Transverse colon (tissue), 4 donors: ENCODE data around the gene ANGEL1.

Experiments used
- CTCF ChIP-seq, 5 experiments: fragments of 200-600 bp in 3 of 5; fragments of 450-650 bp in 2 of 5; sonication (generic) in 3 of 5; IDR thresholded peaks; 1 replicate in 2 of 5; 2 replicates in 3 of 5; pipeline ENCODE4 v1.5.1; 2016 to 2017; ENCODE audit warnings: antibody characterized with exemption in 5 of 5, inconsistent platforms in 3 of 5, mild to moderate bottlenecking in 2 of 5, moderate library complexity in 1 of 5
- EP300 ChIP-seq: sonication (generic); formaldehyde crosslinking; IDR thresholded peaks from one replicate; pipeline ENCODE4 v1.6.1; 2017; ENCODE audit warnings: antibody characterized with exemption, low read depth
- POLR2A ChIP-seq: fragments of 450-650 bp; IDR thresholded peaks from one replicate; pipeline ENCODE4 v1.6.1; 2016; ENCODE audit warnings: antibody characterized with exemption, mild to moderate bottlenecking, moderate library complexity
- POLR2AphosphoS5 ChIP-seq, 3 donors: sonication (generic); formaldehyde crosslinking; IDR thresholded peaks; one replicate each; pipeline ENCODE4 v1.6.1; 2016; ENCODE audit warnings: antibody characterized with exemption in 3 of 3

GRCh38 chr14:76776428-76777251 lies 36.0 kb downstream of the ANGEL1 start:
- TF ChIP-seq POLR2AphosphoS5 (IDR thresholded peaks at IDR 0.05) (no peak), CTCF (IDR thresholded peaks at IDR 0.05) (no peak), POLR2A (no peak), EP300 (no peak)
